Measurements from ENCODE around the gene TTLL3. TPM values are rescaled to one million over a fixed set of nuclear protein-coding genes. Genes with fewer than 3 reads are reported as not detected.

TTLL3 gene
- total and polyA plus RNA-seq, 2 of the 13 experiments (the other 11 are each of a cell fraction or from before 2014, with no cell fraction given), result 9.5 to 51.2 TPM

- TF ChIP-seq YEATS4 (CRISPR knock-in tag; IDR thresholded peaks at IDR 0.05; ENCODE audit: borderline replicate concordance) (peak; percentile 50; the same call in 1 of the 2 replicates), ZNF558 (CRISPR knock-in tag; IDR thresholded peaks at IDR 0.05; ENCODE audit: borderline replicate concordance) (no peak), ATF6 (CRISPR knock-in tag; conservative IDR thresholded peaks at IDR 0.05) (no peak), MXD4 (CRISPR knock-in tag; IDR thresholded peaks at IDR 0.05) (no peak), YY1 (IDR thresholded peaks at IDR 0.05; ENCODE audit: insufficient read depth, insufficient replicate concordance, low read depth, low read length) (peak; percentile 29), ZBTB38 (CRISPR knock-in tag; IDR thresholded peaks at IDR 0.05) (no peak; the same call in 1 of the 2 replicates), U2AF2 (IDR thresholded peaks at IDR 0.05; ENCODE audit: low read depth, low read length) (no peak), ISL2 (CRISPR knock-in tag; IDR thresholded peaks at IDR 0.05) (no peak), PREB (CRISPR knock-in tag; IDR thresholded peaks at IDR 0.05) (no peak), ZC3H4 (CRISPR knock-in tag; IDR thresholded peaks at IDR 0.05; ENCODE audit: borderline replicate concordance) (no peak), RFX5 (IDR thresholded peaks at IDR 0.05; ENCODE audit: low read depth, low read length) (no peak), ZNF318 (CRISPR knock-in tag; IDR thresholded peaks at IDR 0.05) (no peak), CSRNP2 (CRISPR knock-in tag; conservative IDR thresholded peaks at IDR 0.05; ENCODE audit: low read depth) (no peak), KDM1A (CRISPR knock-in tag; IDR thresholded peaks at IDR 0.05) (no peak), ZNF441 (CRISPR knock-in tag; IDR thresholded peaks at IDR 0.05; ENCODE audit: borderline replicate concordance) (no peak), ZSCAN31 (CRISPR knock-in tag; IDR thresholded peaks at IDR 0.05; ENCODE audit: low read depth) (peak; percentile 42; the same call in 1 of the 2 replicates), SATB2 (CRISPR knock-in tag; IDR thresholded peaks at IDR 0.05) (no peak)
Observed at GRCh38 chr3:9864200-9864927, 54.3 kb downstream of the TTLL3 start (continued).

All from HepG2 (cell line).